Osteoblast (primary cell): ENCODE data around the gene PDE10A. TPM values are rescaled to one million over a fixed set of nuclear protein-coding genes. Genes with fewer than 3 reads are reported as not detected.
"Not testable (repeated sequence)": the region's sequence is repeated elsewhere in the genome, so short reads cannot be mapped to it uniquely, and the experiment has no call there.

ENCODE experiments used
- DNase-seq: peaks from one replicate; pipeline ENCODE4 v3.0.0; 2011; ENCODE audit warnings: low spot score, mixed read lengths; ENCODE audit not compliant: insufficient read length; ENCODE audit errors: missing footprints
- H2AFZ ChIP-seq: 2 replicates; pipeline ENCODE4 v1.6.0; 2011; ENCODE audit warnings: mild to moderate bottlenecking, low read length
- H3K27ac ChIP-seq: 2 replicates; pipeline ENCODE4 v1.5.1; 2011; ENCODE audit warnings: mild to moderate bottlenecking, low read depth, low read length, moderate library complexity
- H3K27me3 ChIP-seq: 2 replicates; pipeline ENCODE4 v1.6.0; 2012; ENCODE audit warnings: mild to moderate bottlenecking, control low read depth, inconsistent platforms, low read length, moderate library complexity; ENCODE audit not compliant: insufficient read depth
- H3K36me3 ChIP-seq: 2 replicates; pipeline ENCODE4 v1.5.1; 2011; ENCODE audit warnings: mild to moderate bottlenecking, low read length, control low read depth, moderate library complexity; ENCODE audit not compliant: insufficient read depth
- H3K4me1 ChIP-seq: 2 replicates; pipeline ENCODE4 v1.5.1; 2011; ENCODE audit warnings: mild to moderate bottlenecking, low read length, control low read depth, moderate library complexity; ENCODE audit not compliant: insufficient read depth
- H3K4me2 ChIP-seq: 2 replicates; pipeline ENCODE4 v1.6.0; 2011; ENCODE audit warnings: mild to moderate bottlenecking, low read length; ENCODE audit not compliant: insufficient read depth
- H3K4me3 ChIP-seq: fragments of 200-600 bp; sonication (generic); 3 replicates; pipeline ENCODE4 v1.5.1; 2012; ENCODE audit warnings: mild to moderate bottlenecking, low read length, inconsistent platforms; ENCODE audit not compliant: insufficient read depth
- H3K79me2 ChIP-seq: 2 replicates; pipeline ENCODE4 v1.6.0; 2012; ENCODE audit warnings: mild to moderate bottlenecking, low read length, control low read depth, inconsistent platforms; ENCODE audit not compliant: insufficient read depth
- H3K9me3 ChIP-seq: 2 replicates; pipeline ENCODE4 v1.5.1; 2011; ENCODE audit warnings: low read depth, low read length, control low read depth
- H4K20me1 ChIP-seq: 2 replicates; pipeline ENCODE4 v1.6.0; 2012; ENCODE audit warnings: mild to moderate bottlenecking, low read length, control low read depth; ENCODE audit not compliant: insufficient read depth
- total RNA-seq: library from RNA; depleted of rRNA; stranded (reverse); fragments of >200 nt; gene quantifications from 2 replicates; pipeline ENCODE4 v1.2.3, GENCODE V29; 2012
- TF ChIP-seq, protein P1 (sequence below): IDR thresholded peaks from 2 replicates; pipeline ENCODE4 v1.5.1; 2011; ENCODE audit warnings: mild to moderate bottlenecking, low read depth, low read length, moderate library complexity; ENCODE audit errors: extremely low read depth

The PDE10A gene
- total RNA-seq, 1 donor = 3.3 TPM

DNA sequence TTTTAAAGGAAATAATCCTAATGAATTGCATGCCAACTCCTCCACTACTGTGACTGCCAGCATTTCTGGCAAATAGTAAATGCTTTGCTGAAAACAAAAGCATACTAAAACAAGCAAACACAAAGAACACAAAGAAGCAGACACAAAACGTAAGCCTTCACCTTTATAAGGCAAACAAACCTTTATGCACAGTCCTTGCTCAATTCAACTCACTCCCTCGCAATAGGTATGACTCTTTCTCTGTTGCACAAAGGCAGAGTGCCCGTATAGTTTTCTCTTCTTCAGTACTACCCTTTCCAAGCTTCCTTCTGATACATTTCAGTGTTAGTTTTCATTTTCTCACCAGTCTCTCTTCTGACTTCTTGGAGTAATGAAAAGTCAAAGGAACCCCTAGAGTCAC, 63.9 kb downstream of the PDE10A start:
- Histone ChIP-seq H3K4me1 (no peaks in the 10 kb centered on the region), H3K4me3 (no peak overlapping the region), H4K20me1 (peaks cover 3% of the 10 kb centered on the region), H3K27me3 (no peaks in the 10 kb centered on the region), H3K9me3 (no peaks in the 10 kb centered on the region), H3K79me2 (no peaks in the 10 kb centered on the region), H2AFZ (no peak overlapping the region), H3K4me2 (no peak overlapping the region), H3K27ac (no peak overlapping the region), H3K36me3 (no peaks in the 10 kb centered on the region)
- no peak for DNase-seq
- TF ChIP-seq, protein P1, sequence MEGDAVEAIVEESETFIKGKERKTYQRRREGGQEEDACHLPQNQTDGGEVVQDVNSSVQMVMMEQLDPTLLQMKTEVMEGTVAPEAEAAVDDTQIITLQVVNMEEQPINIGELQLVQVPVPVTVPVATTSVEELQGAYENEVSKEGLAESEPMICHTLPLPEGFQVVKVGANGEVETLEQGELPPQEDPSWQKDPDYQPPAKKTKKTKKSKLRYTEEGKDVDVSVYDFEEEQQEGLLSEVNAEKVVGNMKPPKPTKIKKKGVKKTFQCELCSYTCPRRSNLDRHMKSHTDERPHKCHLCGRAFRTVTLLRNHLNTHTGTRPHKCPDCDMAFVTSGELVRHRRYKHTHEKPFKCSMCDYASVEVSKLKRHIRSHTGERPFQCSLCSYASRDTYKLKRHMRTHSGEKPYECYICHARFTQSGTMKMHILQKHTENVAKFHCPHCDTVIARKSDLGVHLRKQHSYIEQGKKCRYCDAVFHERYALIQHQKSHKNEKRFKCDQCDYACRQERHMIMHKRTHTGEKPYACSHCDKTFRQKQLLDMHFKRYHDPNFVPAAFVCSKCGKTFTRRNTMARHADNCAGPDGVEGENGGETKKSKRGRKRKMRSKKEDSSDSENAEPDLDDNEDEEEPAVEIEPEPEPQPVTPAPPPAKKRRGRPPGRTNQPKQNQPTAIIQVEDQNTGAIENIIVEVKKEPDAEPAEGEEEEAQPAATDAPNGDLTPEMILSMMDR = no peak

DNA sequence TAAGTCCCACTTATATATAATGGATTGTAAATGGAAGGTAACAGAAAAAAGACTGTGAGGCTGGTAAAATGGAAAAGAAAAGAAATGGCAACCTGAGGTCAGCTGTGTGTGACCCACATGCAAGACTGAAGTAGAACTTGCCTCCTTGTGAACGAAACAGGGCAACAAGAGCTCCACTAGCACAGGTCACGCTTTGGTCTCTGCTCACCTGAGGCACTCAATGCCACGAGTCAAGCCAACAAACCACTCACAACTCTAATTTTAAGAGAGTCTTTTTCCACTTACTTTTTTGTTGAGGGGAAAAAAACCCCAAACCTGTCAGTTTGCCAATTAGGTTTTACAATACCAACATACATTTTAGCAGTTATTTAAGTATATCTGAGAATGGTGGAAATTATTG, 65.2 kb downstream of the PDE10A start:
- H3K79me2 ChIP-seq = no peaks in the 10 kb centered on the region
- TF ChIP-seq, protein P1 = no peak
- no peak overlapping the region for H3K4me2 ChIP-seq
- H3K4me3 ChIP-seq = no peak overlapping the region
- H3K4me1 ChIP-seq = no peaks in the 10 kb centered on the region
- H3K27ac ChIP-seq = no peak overlapping the region
- peaks cover 3% of the 10 kb centered on the region for H4K20me1 ChIP-seq
- H3K9me3 ChIP-seq = no peaks in the 10 kb centered on the region
- no peaks in the 10 kb centered on the region for H3K27me3 ChIP-seq
- no peak for DNase-seq
- H3K36me3 ChIP-seq = no peaks in the 10 kb centered on the region
- H2AFZ ChIP-seq = no peak overlapping the region

DNA sequence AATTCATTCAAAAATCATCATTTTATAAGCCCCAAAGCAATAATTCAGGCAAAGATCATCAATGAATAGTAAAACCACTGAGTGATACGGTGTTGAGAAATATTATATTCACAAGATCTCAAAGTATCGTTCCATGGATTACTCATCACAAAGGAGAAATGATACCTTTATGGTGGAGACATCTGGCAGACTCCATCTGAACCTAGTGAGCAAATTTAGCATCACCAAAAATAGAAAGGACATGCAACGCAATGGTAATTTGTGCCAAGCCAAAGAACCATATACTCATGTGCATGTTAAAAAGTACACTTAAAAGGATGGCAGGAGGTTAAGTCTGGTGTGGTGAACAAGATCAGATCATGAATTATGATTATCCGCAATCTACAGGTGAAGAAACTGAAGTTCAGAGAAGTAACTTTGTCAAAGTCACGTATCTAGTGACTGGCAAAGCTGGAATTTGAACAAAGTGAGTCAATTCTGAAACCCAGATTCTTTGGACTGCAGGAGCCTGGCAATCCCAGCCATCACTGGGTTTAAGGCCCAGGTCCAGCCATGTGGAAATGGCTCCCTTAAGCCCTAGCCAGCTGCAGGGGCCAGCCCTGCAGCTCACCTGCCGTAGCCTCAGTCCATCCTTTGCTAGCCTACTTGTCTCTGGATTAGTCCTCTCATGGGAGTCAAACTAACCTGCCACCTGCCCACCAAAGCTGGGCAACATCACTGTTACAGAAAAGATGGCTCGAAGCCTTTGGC, 68.3 kb downstream of the PDE10A start:
- Histone ChIP-seq H2AFZ (no peak overlapping the region), H3K4me2 (no peak overlapping the region), H3K4me3 (no peak overlapping the region), H3K36me3 (no peaks in the 10 kb centered on the region), H3K27me3 (no peaks in the 10 kb centered on the region), H3K79me2 (no peaks in the 10 kb centered on the region), H3K27ac (no peak overlapping the region), H4K20me1 (peaks cover 3% of the 10 kb centered on the region), H3K4me1 (peaks cover 2% of the 10 kb centered on the region), H3K9me3 (no peaks in the 10 kb centered on the region)
- DNase-seq = no peak
- TF ChIP-seq, protein P1 = no peak

DNA sequence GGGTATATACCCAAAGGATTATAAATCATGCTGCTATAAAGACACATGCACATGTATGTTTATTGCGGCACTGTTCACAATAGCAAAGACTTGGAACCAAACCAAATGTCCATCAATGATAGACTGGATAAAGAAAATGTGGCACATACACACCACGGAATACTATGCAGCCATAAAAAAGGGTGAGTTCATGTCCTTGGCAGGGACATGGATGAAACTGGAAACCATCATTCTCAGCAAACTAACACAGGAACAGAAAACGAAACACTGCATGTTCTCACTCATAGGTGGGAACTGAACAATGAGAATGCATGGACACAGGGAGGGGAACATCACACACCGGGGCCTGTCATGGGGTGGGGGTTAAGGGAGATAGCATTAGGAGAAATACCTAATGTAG, 70.1 kb downstream of the PDE10A start:
- not testable (repeated sequence) for H3K4me3 ChIP-seq, H3K27me3 ChIP-seq, H3K79me2 ChIP-seq, H3K9me3 ChIP-seq, H3K4me1 ChIP-seq, DNase-seq, H2AFZ ChIP-seq, H3K36me3 ChIP-seq, H3K4me2 ChIP-seq, H4K20me1 ChIP-seq, H3K27ac ChIP-seq
